Measurements from ENCODE around the gene DLGAP4. TPM values are rescaled to one million over a fixed set of nuclear protein-coding genes. Genes with fewer than 3 reads are reported as not detected.

DLGAP4 gene
- total and polyA plus RNA-seq, 2 of the 13 experiments (the other 11 are each of a cell fraction or from before 2014, with no cell fraction given) = 15.2 to 26.7 TPM

DNA sequence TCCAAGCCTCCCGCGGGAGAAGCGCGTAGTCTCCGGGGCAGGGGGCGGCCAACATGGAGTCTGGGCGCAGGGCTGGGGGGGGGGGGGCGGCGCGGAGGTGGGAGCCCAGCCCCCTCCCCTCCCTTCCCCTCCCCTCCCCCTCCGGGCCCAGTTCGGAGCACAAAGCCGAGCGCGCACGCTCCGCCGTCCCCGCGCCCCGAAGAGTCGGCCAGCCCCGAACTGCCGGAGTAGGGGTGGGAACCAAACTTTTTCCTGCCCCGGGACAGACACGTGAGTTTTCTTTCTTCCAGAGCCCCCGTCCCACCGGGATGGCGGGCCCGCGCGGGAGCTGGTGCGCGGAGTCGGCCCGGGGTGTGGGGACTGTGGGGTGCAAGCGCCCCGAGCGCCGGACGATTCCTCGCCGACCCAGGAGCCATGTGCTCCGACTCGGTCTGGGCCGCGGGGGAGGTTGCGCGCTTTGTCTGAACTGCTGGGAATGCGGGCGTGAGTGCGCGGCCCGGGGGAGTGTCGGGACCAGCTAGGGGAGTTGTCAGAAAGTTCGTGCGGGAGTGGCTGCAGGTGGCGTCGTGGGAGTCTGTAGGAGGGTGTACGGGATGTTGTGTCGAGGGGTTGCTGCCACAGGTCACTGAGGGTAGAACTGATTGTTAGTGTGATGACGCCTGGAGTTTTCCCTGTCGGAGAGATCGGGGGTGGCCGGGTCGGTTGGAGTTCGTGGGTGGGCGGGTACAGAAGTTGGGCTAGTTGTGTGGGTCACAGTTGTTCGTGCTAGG, 268.4 kb downstream of the DLGAP4 start (continued):
- TF ChIP-seq ZNF782 (CRISPR knock-in tag; IDR thresholded peaks at IDR 0.05; ENCODE audit: borderline replicate concordance) = peak; percentile 82; the same call in 1 of the 2 replicates
- peak; percentile 31; the same call in 1 of the 2 replicates for TF ChIP-seq HOMEZ (CRISPR knock-in tag; IDR thresholded peaks at IDR 0.05; ENCODE audit: low read depth)
- peak; percentile 97 for TF ChIP-seq KDM5B (CRISPR knock-in tag; IDR thresholded peaks at IDR 0.05; ENCODE audit: borderline replicate concordance)
- TF ChIP-seq RBFOX2 (IDR thresholded peaks at IDR 0.05; ENCODE audit: low read depth, low read length) = peak; percentile 89
- TF ChIP-seq JARID2 (CRISPR knock-in tag; IDR thresholded peaks at IDR 0.05; ENCODE audit: insufficient replicate concordance) = peak; percentile 85
- peak; percentile 62; the same call in 1 of the 2 replicates for TF ChIP-seq ZNF260 (CRISPR knock-in tag; IDR thresholded peaks at IDR 0.05; ENCODE audit: borderline replicate concordance, low read depth)
- TF ChIP-seq ZNF713 (CRISPR knock-in tag; IDR thresholded peaks at IDR 0.05) = no peak
- TF ChIP-seq GABPA (IDR thresholded peaks at IDR 0.05; ENCODE audit: low read depth, low read length) = no peak
- TF ChIP-seq GABPA (CRISPR knock-in tag; IDR thresholded peaks at IDR 0.05; ENCODE audit: low read depth) = no peak
- TF ChIP-seq XRCC5 (optimal IDR thresholded peaks at IDR 0.05; ENCODE audit: low read length) = peak; percentile 47
- peak; percentile 72 for TF ChIP-seq KMT2B (CRISPR knock-in tag; IDR thresholded peaks at IDR 0.05)
- no peak for TF ChIP-seq SP140L (CRISPR knock-in tag; IDR thresholded peaks at IDR 0.05; ENCODE audit: borderline replicate concordance)
- TF ChIP-seq, protein P1, sequence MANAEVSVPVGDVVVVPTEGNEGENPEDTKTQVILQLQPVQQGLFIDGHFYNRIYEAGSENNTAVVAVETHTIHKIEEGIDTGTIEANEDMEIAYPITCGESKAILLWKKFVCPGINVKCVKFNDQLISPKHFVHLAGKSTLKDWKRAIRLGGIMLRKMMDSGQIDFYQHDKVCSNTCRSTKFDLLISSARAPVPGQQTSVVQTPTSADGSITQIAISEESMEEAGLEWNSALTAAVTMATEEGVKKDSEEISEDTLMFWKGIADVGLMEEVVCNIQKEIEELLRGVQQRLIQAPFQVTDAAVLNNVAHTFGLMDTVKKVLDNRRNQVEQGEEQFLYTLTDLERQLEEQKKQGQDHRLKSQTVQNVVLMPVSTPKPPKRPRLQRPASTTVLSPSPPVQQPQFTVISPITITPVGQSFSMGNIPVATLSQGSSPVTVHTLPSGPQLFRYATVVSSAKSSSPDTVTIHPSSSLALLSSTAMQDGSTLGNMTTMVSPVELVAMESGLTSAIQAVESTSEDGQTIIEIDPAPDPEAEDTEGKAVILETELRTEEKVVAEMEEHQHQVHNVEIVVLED (CRISPR knock-in tag; IDR thresholded peaks at IDR 0.05; ENCODE audit: borderline replicate concordance) = peak; percentile 45
- TF ChIP-seq BCL3 (CRISPR knock-in tag; IDR thresholded peaks at IDR 0.05) = peak; percentile 83
- TF ChIP-seq CERS6 (CRISPR knock-in tag; IDR thresholded peaks at IDR 0.05) = peak; percentile 3; the same call in 1 of the 2 replicates
- TF ChIP-seq ATF1 (CRISPR knock-in tag; IDR thresholded peaks at IDR 0.05) = no peak
- no peak for TF ChIP-seq ZNF337 (CRISPR knock-in tag; IDR thresholded peaks at IDR 0.05; ENCODE audit: borderline replicate concordance, low read depth)
- peak; percentile 32 for TF ChIP-seq NFYB (CRISPR knock-in tag; IDR thresholded peaks at IDR 0.05)
- TF ChIP-seq, protein P2, sequence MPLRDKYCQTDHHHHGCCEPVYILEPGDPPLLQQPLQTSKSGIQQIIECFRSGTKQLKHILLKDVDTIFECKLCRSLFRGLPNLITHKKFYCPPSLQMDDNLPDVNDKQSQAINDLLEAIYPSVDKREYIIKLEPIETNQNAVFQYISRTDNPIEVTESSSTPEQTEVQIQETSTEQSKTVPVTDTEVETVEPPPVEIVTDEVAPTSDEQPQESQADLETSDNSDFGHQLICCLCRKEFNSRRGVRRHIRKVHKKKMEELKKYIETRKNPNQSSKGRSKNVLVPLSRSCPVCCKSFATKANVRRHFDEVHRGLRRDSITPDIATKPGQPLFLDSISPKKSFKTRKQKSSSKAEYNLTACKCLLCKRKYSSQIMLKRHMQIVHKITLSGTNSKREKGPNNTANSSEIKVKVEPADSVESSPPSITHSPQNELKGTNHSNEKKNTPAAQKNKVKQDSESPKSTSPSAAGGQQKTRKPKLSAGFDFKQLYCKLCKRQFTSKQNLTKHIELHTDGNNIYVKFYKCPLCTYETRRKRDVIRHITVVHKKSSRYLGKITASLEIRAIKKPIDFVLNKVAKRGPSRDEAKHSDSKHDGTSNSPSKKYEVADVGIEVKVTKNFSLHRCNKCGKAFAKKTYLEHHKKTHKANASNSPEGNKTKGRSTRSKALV (CRISPR knock-in tag; IDR thresholded peaks at IDR 0.05) = peak; percentile 63; the same call in 1 of the 2 replicates
- no peak for TF ChIP-seq PBX2 (CRISPR knock-in tag; IDR thresholded peaks at IDR 0.05)
- TF ChIP-seq NPAS2 (CRISPR knock-in tag; IDR thresholded peaks at IDR 0.05; ENCODE audit: borderline replicate concordance) = no peak

All from HepG2 (cell line).